Gastrocnemius medialis (tissue), 4 donors: ENCODE results near the gene OTUD4. TPM values are rescaled to one million over a fixed set of nuclear protein-coding genes. Genes with fewer than 3 reads are reported as not detected.

Source experiments
- ATAC-seq, 2 donors: fragments of 150-250 bp; one replicate each; pipeline ENCODE4 v1.9.1; 2016
- DNase-seq, 2 donors: peaks; one replicate each; pipeline ENCODE4 v3.0.0-alpha.2; 2019
- H3K27ac ChIP-seq, 4 donors: fragments of 200-600 bp; sonication (generic); 1 replicate in 1 of 4; 2 replicates in 3 of 4; pipeline ENCODE4 v1.5.1; 2016 to 2018; ENCODE audit warnings: mild to moderate bottlenecking in 2 of 4, moderate library complexity in 1 of 4
- H3K27me3 ChIP-seq, 3 donors: fragments of 200-600 bp; sonication (generic) in 2 of 3; 1 replicate in 1 of 3; 2 replicates in 2 of 3; pipeline versions ENCODE4 v1.5.1 to v1.6.0; 2016 to 2019; ENCODE audit warnings: mild to moderate bottlenecking in 1 of 3, moderate library complexity in 1 of 3
- H3K36me3 ChIP-seq, 2 donors: fragments of 200-600 bp; sonication (generic) in 1 of 2; one replicate each; pipeline ENCODE4 v1.5.1; 2017 to 2018
- H3K4me1 ChIP-seq, 2 donors: fragments of 200-600 bp; sonication (generic) in 1 of 2; one replicate each; pipeline ENCODE4 v1.5.1; 2016 to 2017; ENCODE audit warnings: mild to moderate bottlenecking in 2 of 2
- H3K4me3 ChIP-seq, 4 donors: fragments of 200-600 bp; sonication (generic) in 3 of 4; 1 replicate in 1 of 4; 2 replicates in 3 of 4; pipeline ENCODE4 v1.5.1; 2016 to 2019; ENCODE audit warnings: mild to moderate bottlenecking in 2 of 4
- H3K9me3 ChIP-seq, 3 donors: fragments of 200-600 bp; sonication (generic) in 2 of 3; 1 replicate in 1 of 3; 2 replicates in 2 of 3; pipeline ENCODE4 v1.5.1; 2016 to 2019
- POLR2A ChIP-seq, 2 donors: fragments of 450-650 bp; IDR thresholded peaks; one replicate each; pipeline ENCODE4 v1.6.1; 2017; ENCODE audit warnings: antibody characterized with exemption in 2 of 2, mild to moderate bottlenecking in 2 of 2, moderate library complexity in 2 of 2
- in situ Hi-C, 4 donors: fragments of 200-750 bp; cut with MboI; loops; one replicate each; pipeline versions ENCODE4 v1.15.0 to v1.8.0; 2017; ENCODE audit warnings: low sequenced_read_pairs in 4 of 4
- intact Hi-C: fragments of 100-400 bp; cut with DNase I; formaldehyde crosslinking; loops from one replicate; pipeline ENCODE4 v1.15.1; 2023; ENCODE audit warnings: low total_unique reads
- total RNA-seq, 4 donors: library from RNA; depleted of rRNA; stranded (reverse); fragments of >200 nt; gene quantifications; one replicate each; pipeline versions ENCODE4 v1.1.0 to v1.2.3, GENCODE V29; 2016
- TF ChIP-seq, protein P1 (sequence below), 5 experiments: fragments of 450-650 bp in 3 of 5; fragments of 200-600 bp in 2 of 5; sonication (generic) in 2 of 5; IDR thresholded peaks in 4 of 5; conservative IDR thresholded peaks in 1 of 5; 1 replicate in 4 of 5; 2 replicates in 1 of 5; pipeline ENCODE4 v1.5.1; 2016 to 2019; ENCODE audit warnings: antibody characterized with exemption in 5 of 5, mild to moderate bottlenecking in 3 of 5, moderate library complexity in 3 of 5

The OTUD4 gene
- total RNA-seq, 4 donors from 2014 or later = 32.6 to 61.1 (median 47.9) TPM

DNA sequence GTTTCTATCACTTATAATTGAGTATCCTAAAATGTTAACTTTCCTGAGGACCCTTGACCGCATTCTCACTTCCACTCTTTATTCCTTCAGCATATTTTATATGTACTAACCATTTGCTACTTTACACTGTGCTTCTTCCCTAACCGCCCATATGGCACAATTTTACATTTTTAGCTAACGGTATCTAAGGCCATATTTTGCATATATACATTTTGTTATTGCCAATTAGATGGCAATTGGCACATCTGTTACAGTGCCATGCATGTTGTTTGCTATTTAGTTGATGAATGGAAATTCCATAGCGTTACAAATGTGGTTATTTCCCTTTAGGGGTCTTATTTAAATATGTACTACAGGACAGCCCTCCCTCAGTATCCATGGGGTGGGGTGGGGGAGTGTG, 20.0 kb upstream of the OTUD4 start:
- no peak for DNase-seq
- H3K4me3 ChIP-seq = no peak overlapping the region
- intact Hi-C loops = no loop called here

DNA sequence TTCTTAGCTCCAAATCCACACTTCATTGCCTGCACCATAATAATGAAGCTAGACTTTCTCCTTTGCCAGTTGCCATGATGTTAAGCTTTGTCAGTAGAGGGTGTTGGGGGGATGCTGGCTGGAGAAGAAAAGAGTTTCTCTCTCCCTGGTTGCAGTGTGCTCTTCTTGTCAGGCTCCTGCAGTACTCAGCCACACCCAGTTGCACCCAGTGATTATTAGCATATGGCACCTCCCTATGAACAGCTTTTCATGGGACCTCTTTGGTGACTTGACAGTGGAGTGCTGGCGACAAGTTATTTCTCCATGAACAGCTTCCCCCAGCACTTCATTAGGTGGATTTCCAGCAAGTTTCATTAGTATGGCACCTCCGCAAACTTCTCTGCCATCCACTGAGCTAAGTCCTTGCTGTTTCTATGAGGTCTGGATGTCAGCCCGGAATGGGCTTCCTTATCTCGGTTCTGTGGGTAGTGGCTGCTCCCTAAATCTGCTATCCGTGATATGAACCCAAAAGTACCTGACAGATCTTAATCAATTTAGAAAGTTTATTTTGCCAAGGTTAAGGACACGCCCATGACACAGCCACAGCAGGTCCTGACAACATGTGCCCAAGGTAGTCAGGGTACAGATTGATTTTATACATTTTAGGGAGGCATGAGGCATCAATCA, 18.8 kb upstream of the OTUD4 start:
- Histone ChIP-seq H3K4me3 (no peak overlapping the region), H3K9me3 (no peaks in the 10 kb centered on the region), H3K27ac (no peak overlapping the region), H3K27me3 (no peaks in the 10 kb centered on the region), H3K36me3 (no peaks in the 10 kb centered on the region), H3K4me1 (no peaks in the 10 kb centered on the region)
- ATAC-seq (no peak), DNase-seq (no peak)
- intact Hi-C loops (no loop called here), in situ Hi-C loops (no loop called here)
- no peak for TF ChIP-seq POLR2A (IDR thresholded peaks at IDR 0.05)
- TF ChIP-seq, protein P1, sequence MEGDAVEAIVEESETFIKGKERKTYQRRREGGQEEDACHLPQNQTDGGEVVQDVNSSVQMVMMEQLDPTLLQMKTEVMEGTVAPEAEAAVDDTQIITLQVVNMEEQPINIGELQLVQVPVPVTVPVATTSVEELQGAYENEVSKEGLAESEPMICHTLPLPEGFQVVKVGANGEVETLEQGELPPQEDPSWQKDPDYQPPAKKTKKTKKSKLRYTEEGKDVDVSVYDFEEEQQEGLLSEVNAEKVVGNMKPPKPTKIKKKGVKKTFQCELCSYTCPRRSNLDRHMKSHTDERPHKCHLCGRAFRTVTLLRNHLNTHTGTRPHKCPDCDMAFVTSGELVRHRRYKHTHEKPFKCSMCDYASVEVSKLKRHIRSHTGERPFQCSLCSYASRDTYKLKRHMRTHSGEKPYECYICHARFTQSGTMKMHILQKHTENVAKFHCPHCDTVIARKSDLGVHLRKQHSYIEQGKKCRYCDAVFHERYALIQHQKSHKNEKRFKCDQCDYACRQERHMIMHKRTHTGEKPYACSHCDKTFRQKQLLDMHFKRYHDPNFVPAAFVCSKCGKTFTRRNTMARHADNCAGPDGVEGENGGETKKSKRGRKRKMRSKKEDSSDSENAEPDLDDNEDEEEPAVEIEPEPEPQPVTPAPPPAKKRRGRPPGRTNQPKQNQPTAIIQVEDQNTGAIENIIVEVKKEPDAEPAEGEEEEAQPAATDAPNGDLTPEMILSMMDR (IDR thresholded peaks at IDR 0.05 in 4 of 5, conservative IDR thresholded peaks at IDR 0.05 in 1 of 5) = no peak

More for the DNA sequence above, 20.0 kb upstream of the OTUD4 start:
- no peaks in the 10 kb centered on the region for H3K9me3 ChIP-seq
- H3K4me1 ChIP-seq = no peaks in the 10 kb centered on the region
- H3K27me3 ChIP-seq = no peaks in the 10 kb centered on the region
- TF ChIP-seq, protein P1 (IDR thresholded peaks at IDR 0.05 in 4 of 5, conservative IDR thresholded peaks at IDR 0.05 in 1 of 5) = no peak
- TF ChIP-seq POLR2A (IDR thresholded peaks at IDR 0.05) = no peak
- H3K27ac ChIP-seq = no peak overlapping the region
- H3K36me3 ChIP-seq = no peaks in the 10 kb centered on the region
- in situ Hi-C loops = no loop called here
- no peak for ATAC-seq

DNA sequence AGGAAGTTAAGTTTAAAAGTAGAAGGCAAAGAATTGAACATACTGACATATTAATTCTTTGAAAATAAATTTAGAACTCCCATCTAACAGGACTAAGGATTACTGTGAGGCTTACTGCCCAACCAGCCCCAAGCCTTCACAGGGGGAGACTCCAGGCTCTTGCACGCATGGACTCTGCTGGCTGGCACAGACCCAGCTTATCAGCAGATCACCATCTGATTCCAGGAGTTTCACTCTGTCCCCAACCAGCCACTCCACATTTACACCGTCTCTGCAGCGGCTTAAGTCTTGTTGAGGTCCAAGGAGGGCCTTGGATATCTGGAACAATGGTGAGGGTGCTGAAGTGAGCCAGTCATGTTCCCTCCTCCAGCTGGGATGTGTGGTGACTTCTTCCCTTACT, 16.4 kb upstream of the OTUD4 start:
- no peaks in the 10 kb centered on the region for H3K36me3 ChIP-seq
- no peaks in the 10 kb centered on the region for H3K9me3 ChIP-seq
- DNase-seq (no peak), ATAC-seq (no peak)
- no peaks in the 10 kb centered on the region for H3K27me3 ChIP-seq
- no peak overlapping the region for H3K27ac ChIP-seq
- H3K4me1 ChIP-seq = no peaks in the 10 kb centered on the region
- intact Hi-C loops (no loop called here), in situ Hi-C loops (no loop called here)
- TF ChIP-seq, protein P1 (IDR thresholded peaks at IDR 0.05 in 4 of 5, conservative IDR thresholded peaks at IDR 0.05 in 1 of 5) = no peak
- TF ChIP-seq POLR2A (IDR thresholded peaks at IDR 0.05) = no peak
- H3K4me3 ChIP-seq = no peak overlapping the region

DNA sequence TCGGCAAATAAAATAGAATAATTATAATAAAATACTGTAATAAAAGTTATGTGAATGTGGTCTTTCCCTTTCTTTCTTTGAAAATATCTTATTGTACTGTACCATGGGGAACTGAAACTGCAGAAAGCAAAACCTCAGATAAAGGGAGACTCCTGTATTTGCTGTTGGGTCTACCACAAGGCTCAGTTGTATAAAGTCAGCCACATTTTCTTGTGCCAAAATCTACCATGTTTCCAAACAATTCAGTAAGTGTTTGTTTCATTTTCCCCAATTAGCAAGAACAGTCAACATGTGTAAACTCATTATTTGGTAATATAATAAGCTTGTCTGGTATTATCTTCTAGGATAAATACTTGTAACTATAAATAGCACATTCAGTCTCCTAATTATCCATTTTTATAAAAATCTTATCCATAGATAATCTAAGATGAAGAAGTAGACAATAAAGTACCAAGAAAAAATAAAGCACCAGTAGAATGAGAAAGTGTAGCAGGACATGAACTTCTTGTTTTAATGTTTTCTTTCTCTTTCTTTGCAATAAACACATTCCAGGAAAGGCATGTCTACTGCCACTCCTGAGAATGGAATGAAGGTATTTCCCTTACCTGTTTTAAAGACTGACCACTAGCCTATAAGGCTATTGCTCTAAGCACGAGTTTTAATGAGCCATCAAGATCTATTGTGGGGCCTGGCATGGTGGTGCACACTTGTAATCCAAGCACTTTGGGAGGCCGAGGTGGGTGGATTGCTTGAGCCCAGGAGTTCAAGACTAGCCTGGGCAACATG, 15.0 kb upstream of the OTUD4 start:
- H3K4me1 ChIP-seq = no peaks in the 10 kb centered on the region
- H3K36me3 ChIP-seq = no peaks in the 10 kb centered on the region
- no peaks in the 10 kb centered on the region for H3K9me3 ChIP-seq
- no peak for TF ChIP-seq POLR2A (IDR thresholded peaks at IDR 0.05)
- TF ChIP-seq, protein P1 (IDR thresholded peaks at IDR 0.05 in 4 of 5, conservative IDR thresholded peaks at IDR 0.05 in 1 of 5) = no peak
- ATAC-seq (no peak), DNase-seq (no peak)
- in situ Hi-C loops = no loop called here
- no peaks in the 10 kb centered on the region for H3K27me3 ChIP-seq
- no peak overlapping the region for H3K4me3 ChIP-seq
- intact Hi-C loops = no loop called here
- no peak overlapping the region for H3K27ac ChIP-seq
